Tibial nerve (tissue), 4 donors: ENCODE measurements around the gene LRRC40. TPM values are rescaled to one million over a fixed set of nuclear protein-coding genes. Genes with fewer than 3 reads are reported as not detected.

Experiments used
- DNase-seq, 2 donors: peaks; one replicate each; pipeline ENCODE4 v3.0.0-alpha.2; 2019; ENCODE audit warnings: low spot score in 2 of 2
- H3K27ac ChIP-seq, 4 donors: fragments of 200-600 bp; sonication (generic) in 3 of 4; one replicate each; pipeline ENCODE4 v1.5.1; 2017 to 2019; ENCODE audit warnings: mild to moderate bottlenecking in 1 of 4
- H3K27me3 ChIP-seq, 2 donors: fragments of 200-600 bp; sonication (generic) in 1 of 2; one replicate each; pipeline versions ENCODE4 v1.5.1 to v1.6.0; 2017 to 2019
- H3K36me3 ChIP-seq, 3 donors: fragments of 200-600 bp; sonication (generic); one replicate each; pipeline ENCODE4 v1.5.1; 2018 to 2019
- H3K4me1 ChIP-seq, 4 donors: fragments of 200-600 bp; sonication (generic) in 3 of 4; one replicate each; pipeline ENCODE4 v1.5.1; 2017 to 2019
- H3K4me3 ChIP-seq, 4 donors: fragments of 200-600 bp; sonication (generic) in 3 of 4; one replicate each; pipeline ENCODE4 v1.5.1; 2017 to 2019; ENCODE audit warnings: mild to moderate bottlenecking in 1 of 4, moderate library complexity in 1 of 4
- H3K9me3 ChIP-seq, 4 donors: fragments of 200-600 bp; sonication (generic) in 3 of 4; one replicate each; pipeline ENCODE4 v1.5.1; 2017 to 2019
- CTCF ChIP-seq, 5 experiments: fragments of 200-600 bp in 3 of 5; fragments of 450-650 bp in 2 of 5; sonication (generic) in 3 of 5; IDR thresholded peaks; one replicate each; pipeline ENCODE4 v1.5.1; 2016 to 2019; ENCODE audit warnings: antibody characterized with exemption in 5 of 5, mild to moderate bottlenecking in 3 of 5, moderate library complexity in 2 of 5
- EP300 ChIP-seq, 2 donors: sonication (generic); formaldehyde crosslinking; IDR thresholded peaks; one replicate each; pipeline ENCODE4 v1.6.1; 2017; ENCODE audit warnings: antibody characterized with exemption in 2 of 2, mild to moderate bottlenecking in 1 of 2
- POLR2A ChIP-seq, 2 donors: fragments of 450-650 bp; IDR thresholded peaks; one replicate each; pipeline ENCODE4 v1.6.1; 2017; ENCODE audit warnings: antibody characterized with exemption in 2 of 2, mild to moderate bottlenecking in 2 of 2, moderate library complexity in 2 of 2
- WGBS, 2 donors: methylation state at CpG; one replicate each; pipeline ENCODE4 v1.1.5; 2018; 5-methylcytosine and 5-hydroxymethylcytosine counted together
- total RNA-seq, 4 donors: library from RNA; depleted of rRNA; stranded (reverse); fragments of >200 nt; gene quantifications; one replicate each; pipeline ENCODE4 v1.1.0, GENCODE V29; 2016

LRRC40 gene
- total RNA-seq = 10 to 100 TPM in 3 of 4 donors, 1 to 10 TPM in 1; 8.2 to 14.2 (median 10.2) TPM

- H3K4me1 ChIP-seq = peaks cover 0 to 58% (median 31%) of the 10 kb centered on the region in 4 donors
- WGBS, 2 donors = 0 to 1% methylated on average over 29 to 40 of the region's 47 CpGs
These were observed at the start of gene LRRC40 for GRCh38 chr1:70205434-70206118. Gene LRRC40, minus strand, starts transcription at chr1:70205579. Its CDS starts 39 bp downstream, at chr1:70205540.

GRCh38 chr1:70248729-70249128, 43.4 kb upstream of the LRRC40 start:
- Histone ChIP-seq H3K36me3 (peaks cover 9 to 95% (median 44%) of the 10 kb centered on the region in 3 donors), H3K4me3 (no peak overlapping the region), H3K4me1 (no peaks in the 10 kb centered on the region), H3K27ac (no peak overlapping the region), H3K9me3 (no peaks in the 10 kb centered on the region), H3K27me3 (no peaks in the 10 kb centered on the region)
- no peak for TF ChIP-seq CTCF (IDR thresholded peaks at IDR 0.05)
- TF ChIP-seq EP300 (IDR thresholded peaks at IDR 0.05) = no peak
- no peak for TF ChIP-seq POLR2A (IDR thresholded peaks at IDR 0.05)
- DNase-seq = no peak
- WGBS, 2 donors = 75 to 82% methylated on average over 4 of the region's 4 CpGs

More at GRCh38 chr1:70205434-70206118, at the start of gene LRRC40:
- H3K9me3 ChIP-seq = no peaks in the 10 kb centered on the region
- peak; percentile 85 to 90 for DNase-seq
- TF ChIP-seq EP300 (IDR thresholded peaks at IDR 0.05) (peak; percentile 63 to 97), POLR2A (IDR thresholded peaks at IDR 0.05) (peak in 1 of 2 donors; percentile 74), CTCF (IDR thresholded peaks at IDR 0.05) (peak in 2 of 5 experiments; percentile 15 to 38)
- peak within 1 kb of the TSS; percentile 79 to 94 (median 91) for H3K27ac ChIP-seq
- peak within 1 kb of the TSS; percentile 50 to 86 (median 75) for H3K4me3 ChIP-seq
- H3K36me3 ChIP-seq = peaks cover 0 to 19% (median 0%) of the 10 kb centered on the region in 3 donors
- no peaks in the 10 kb centered on the region for H3K27me3 ChIP-seq

- Histone ChIP-seq H3K9me3 (no peaks in the 10 kb centered on the region), H3K4me3 (no peak overlapping the region), H3K36me3 (peaks cover 9 to 93% (median 44%) of the 10 kb centered on the region in 3 donors), H3K4me1 (no peaks in the 10 kb centered on the region), H3K27ac (no peak overlapping the region), H3K27me3 (no peaks in the 10 kb centered on the region)
- TF ChIP-seq CTCF (IDR thresholded peaks at IDR 0.05) (no peak), EP300 (IDR thresholded peaks at IDR 0.05) (no peak), POLR2A (IDR thresholded peaks at IDR 0.05) (no peak)
- no peak for DNase-seq
These were observed 42.4 kb upstream of the LRRC40 start for GRCh38 chr1:70247768-70248167.

GRCh38 chr1:70247122-70247521, 41.7 kb upstream of the LRRC40 start:
- Histone ChIP-seq H3K36me3 (peaks cover 9 to 95% (median 49%) of the 10 kb centered on the region in 3 donors), H3K9me3 (no peaks in the 10 kb centered on the region), H3K4me3 (no peak overlapping the region), H3K4me1 (no peaks in the 10 kb centered on the region), H3K27ac (no peak overlapping the region), H3K27me3 (no peaks in the 10 kb centered on the region)
- no peak for TF ChIP-seq EP300 (IDR thresholded peaks at IDR 0.05)
- no peak for TF ChIP-seq POLR2A (IDR thresholded peaks at IDR 0.05)
- no peak for TF ChIP-seq CTCF (IDR thresholded peaks at IDR 0.05)
- no peak for DNase-seq

- Histone ChIP-seq H3K27ac (no peak overlapping the region), H3K4me1 (no peaks in the 10 kb centered on the region), H3K36me3 (peaks cover 3 to 95% (median 53%) of the 10 kb centered on the region in 3 donors), H3K9me3 (no peaks in the 10 kb centered on the region), H3K4me3 (no peak overlapping the region), H3K27me3 (no peaks in the 10 kb centered on the region)
- no peak for TF ChIP-seq CTCF (IDR thresholded peaks at IDR 0.05)
- TF ChIP-seq POLR2A (IDR thresholded peaks at IDR 0.05) = no peak
- TF ChIP-seq EP300 (IDR thresholded peaks at IDR 0.05) = no peak
- no peak for DNase-seq
These were observed 34.6 kb upstream of the LRRC40 start for GRCh38 chr1:70239940-70240339.
